Suppressor macrophage treated with lipopolysaccharide for 1 hour (primary cell): Measurements from ENCODE around the gene PITHD1.
"Not testable (repeated sequence)": the region's sequence is repeated elsewhere in the genome, so short reads cannot be mapped to it uniquely, and the experiment has no call there.

ENCODE experiments used
- DNase-seq, 3 donors: peaks; one replicate each; pipeline ENCODE4 v3.0.0-alpha.2; 2020 to 2022

PITHD1 gene

DNA sequence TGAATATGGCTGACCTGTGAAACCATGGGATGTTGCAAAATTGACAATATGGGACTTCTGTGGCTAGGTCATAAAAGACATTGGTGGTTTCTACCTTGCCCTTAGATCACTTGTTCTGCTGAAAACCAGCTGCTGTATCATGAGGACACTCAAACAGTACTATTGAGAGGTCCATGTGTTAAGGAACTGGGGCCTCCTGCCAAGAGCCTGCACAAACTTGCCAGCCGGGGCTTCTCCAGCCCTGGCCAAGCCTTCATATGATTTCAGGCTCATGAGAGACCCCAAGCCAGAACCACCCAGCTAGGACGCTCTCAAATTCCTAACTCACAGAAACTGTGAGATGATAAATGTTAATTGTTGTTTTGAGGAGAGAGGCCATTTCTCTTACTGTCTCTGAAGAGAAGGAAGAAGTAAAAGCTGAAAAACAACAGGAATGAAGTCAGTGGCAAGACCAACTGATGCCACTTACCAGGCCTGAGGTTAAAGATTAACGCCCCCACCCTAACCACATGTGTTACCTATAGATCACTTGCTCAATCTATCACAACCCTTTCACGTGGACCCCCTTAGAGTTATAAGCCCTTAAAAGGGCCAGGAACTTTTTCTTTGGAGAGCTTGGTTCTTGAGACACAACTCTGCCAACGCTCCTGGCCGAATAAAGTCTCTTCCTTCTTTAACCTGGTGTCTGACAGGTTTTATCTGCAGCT, 3.9 kb upstream of the PITHD1 start:
- no peak for DNase-seq

DNA sequence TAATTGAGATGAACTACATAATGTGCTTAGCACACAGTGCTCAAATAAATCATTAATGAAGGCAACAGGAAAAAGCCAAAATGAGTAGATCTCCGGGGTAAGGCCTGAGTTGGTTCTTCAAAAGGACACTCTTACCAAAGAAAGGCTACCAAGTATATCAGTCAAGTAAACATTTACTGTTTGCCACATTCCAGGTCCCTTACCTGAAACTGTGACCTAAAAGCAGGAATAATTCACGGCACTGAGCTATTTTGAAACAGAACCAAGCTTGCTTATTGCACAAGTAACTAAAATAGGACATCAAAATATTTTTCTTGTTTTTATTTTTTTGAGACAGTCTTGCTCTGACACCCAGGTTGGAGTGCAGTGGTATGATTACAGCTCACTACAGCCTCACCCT, 2.0 kb upstream of the PITHD1 start:
- no peak for DNase-seq

DNA sequence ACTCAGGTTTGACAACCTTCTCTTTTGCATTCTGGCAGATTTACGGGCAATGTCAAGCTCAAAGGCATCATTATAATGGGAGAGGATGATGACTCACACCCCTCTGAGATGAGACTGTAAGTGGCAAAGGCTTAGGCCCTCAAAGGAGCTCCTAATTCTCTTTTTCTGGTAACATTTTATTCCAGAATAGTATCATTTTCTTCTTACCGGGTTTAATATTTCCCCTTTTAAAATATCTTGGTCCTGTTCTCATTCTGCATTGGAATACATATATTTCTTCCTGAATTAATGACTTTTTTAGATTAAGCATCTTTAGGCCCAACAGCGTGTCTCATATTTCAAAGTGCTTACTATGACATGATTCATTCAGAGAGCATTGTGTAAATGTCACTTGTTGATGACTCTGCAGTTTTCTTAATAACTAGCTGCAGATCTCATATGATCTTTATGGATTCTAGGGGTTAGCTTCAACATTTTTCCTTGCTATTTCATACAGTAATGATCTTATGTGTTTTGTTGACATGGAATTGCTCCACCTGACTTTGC, 1.7 kb downstream of the PITHD1 start:
- DNase-seq, result peak; percentile 45 to 72 (median 67)

DNA sequence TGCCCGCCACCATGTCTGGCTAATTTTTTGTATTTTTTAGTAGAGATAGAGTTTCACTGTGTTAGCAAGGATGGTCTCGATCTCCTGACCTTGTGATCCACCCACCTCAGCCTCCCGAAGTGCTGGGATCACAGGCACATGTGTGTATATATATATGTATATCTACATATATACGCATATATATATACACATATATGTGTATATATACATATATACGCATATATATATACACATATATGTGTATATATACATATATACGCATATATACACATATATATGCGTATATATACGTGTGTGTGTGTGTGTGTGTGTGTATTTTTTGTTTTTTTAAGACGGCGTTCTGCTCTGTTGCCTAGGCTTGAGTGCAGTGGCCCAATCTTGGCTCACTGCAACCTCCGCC, 4.9 kb downstream of the PITHD1 start:
- not testable (repeated sequence) for DNase-seq

GRCh38 chr1:23784846-23785245, 6.6 kb downstream of the PITHD1 start:
- peak in 1 of 3 donors; percentile 16 for DNase-seq

DNA sequence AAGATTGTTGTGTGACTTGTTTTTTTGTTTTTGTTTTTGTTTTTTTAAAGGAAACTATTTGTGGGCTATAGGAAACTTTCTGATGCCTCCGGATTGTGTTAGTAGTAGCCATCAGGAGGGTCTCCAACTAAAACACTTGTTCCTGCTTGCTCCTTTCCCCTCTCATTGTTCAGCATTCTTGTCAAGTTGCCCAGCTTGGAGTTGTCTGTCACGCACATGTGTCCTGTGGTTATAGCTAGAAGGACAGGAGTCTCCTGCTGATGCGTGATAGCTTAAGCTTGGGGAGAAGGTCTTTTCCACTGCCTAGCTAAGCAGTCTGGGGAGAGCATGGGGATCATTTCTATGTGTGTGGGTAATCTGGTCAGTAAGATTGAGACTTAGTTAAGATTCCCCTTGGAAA, 9.5 kb downstream of the PITHD1 start:
- DNase-seq, result no peak

DNA sequence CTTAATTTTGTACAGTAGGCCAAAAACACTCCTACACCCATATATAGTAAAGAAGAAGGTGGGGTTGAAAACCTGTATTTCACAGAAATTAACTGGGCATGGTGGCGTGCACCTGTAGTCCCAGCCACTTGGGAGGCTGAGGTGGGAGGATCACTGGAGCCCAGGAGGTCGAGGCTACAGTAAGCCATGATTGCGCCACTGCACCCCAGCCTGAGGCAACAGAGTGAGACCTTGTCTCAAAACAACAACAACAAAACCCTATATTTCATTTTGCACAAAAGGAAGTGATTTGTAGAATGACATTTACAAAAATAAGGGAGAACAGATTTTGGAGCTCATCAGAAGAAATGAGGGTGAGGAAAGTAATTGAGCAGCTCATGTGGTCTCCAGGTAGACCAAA, 10.5 kb downstream of the PITHD1 start:
- DNase-seq, result no peak

GRCh38 chr1:23790696-23791515, 12.7 kb downstream of the PITHD1 start, which contains the start of gene LYPLA2:
LYPLA2 (plus strand) TSS chr1:23791145; CDS start chr1:23792683, 1,538 bp downstream.
- peak; percentile 97 to 98 (median 97) for DNase-seq

DNA sequence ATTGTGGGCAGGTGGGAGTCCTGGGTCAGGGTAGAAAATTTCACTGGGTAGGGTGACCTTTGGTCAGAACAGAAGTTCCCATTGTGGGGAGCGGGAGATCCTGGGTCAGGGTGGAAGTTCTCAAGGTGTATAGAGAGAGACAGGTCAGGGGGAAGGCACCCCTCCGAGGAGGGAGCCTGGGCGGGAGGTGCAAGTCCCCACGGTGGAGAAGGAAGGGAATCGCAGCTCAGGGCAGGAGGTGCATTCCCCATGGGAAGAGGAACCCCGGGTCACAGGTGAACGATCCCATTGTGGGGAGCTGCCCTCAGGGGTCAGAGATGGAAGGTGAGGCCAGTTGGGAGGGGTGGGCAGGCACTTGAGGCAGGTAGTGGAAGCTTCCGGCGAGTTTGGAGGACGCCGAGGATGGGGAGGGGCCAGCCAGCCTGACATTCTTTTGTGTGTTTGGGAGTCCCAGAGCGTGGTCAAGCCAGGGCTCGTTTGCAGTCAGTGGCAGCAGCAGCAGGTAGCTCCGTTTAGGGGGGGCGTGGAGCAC, 13.4 kb downstream of the PITHD1 start:
- peak in 1 of 3 donors; percentile 31 for DNase-seq

GRCh38 chr1:23792151-23792945, 14.1 kb downstream of the PITHD1 start:
- DNase-seq, result no peak

DNA sequence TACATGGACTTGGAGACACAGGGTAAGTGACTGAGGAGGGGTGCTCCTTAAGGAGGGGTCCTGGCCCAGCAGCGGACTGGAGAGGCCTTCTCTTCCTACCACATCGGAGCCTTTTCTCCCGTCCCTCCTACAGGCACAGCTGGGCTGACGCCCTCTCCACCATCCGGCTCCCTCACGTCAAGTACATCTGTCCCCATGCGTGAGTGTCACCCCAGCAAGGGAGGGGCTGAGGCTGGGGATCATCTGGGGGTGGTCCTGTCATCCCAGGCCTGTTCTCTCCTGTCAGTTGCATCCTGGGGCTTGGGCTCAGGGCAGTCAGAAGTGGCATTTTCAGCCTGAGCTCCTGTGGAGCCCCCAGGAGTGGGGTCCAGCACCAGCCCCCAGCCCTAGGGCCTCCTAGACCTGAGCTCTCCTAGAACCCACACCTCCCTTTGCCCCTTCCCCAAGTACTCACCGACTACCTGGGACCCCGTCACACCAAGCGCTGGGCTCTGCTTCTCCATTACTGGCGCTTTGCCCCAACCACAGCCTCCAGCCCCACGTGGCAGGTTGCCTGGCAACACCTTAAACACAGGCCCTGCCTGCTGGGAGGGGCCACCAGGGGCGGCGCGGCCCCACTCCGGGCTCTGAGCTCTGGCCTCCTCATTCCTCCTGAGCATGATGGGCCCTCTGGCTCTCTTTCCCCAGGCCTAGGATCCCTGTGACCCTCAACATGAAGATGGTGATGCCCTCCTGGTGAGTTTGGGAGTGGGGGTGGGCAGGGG, 15.0 kb downstream of the PITHD1 start:
- DNase-seq, result peak in 1 of 3 donors; percentile 28

GRCh38 chr1:23793861-23794731, 15.9 kb downstream of the PITHD1 start:
- DNase-seq, result no peak

DNA sequence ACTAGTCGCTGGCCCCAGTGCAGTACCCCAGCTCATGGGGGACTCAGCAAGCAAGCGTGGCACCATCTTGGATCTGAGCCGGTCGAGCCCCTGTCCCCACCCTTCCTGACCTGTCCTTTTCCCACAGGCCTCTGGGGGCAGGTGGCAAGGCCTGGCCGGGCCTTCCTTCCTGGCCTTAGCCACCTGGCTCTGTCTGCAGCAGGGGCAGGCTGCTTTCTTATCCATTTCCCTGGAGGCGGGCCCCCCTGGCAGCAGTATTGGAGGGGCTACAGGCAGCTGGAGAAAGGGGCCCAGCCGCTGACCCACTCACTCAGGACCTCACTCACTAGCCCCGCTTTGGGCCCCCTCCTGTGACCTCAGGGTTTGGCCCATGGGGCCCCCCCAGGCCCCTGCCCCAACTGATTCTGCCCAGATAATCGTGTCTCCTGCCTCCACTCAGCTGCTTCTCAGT, 16.5 kb downstream of the PITHD1 start:
- not testable (repeated sequence) for DNase-seq

DNA sequence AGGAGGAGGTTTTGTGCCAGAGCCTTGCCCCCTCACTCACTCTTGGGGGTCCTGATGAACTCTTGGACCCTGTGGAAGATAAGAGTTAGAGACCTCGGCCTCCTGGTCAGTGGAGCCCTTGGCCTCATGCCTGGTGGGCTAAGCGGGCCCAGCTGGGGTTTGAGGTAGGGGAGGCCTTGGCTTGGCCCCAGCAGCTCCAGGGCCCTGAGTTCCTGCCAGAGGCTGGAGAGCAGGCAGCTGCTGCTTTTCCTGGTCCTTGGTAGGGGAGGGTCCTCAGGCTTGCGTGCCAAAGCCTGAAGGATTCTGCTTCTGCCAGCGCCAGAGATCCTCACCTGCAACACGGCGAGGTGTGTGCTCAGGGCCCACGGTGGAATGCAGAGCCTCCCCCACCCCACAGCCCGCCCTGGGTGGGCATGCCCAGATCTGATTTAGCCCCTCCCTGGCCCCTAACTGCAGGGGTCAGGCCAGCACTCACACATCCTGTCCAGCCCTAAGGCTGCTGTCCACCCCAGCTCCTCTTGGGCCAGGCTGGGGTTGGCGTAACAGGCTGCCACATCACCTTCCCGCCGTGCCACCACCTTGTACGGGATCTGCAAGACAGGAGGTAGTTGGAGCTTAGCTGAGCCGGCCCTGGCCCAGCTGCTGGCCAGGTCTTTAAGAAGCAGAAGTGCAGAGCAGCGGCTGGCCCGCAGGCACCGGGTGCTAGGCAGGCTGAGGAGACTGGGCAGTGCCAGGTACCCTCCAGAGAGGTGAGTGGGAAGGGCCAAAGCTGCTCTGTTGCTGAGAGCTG, 17.7 kb downstream of the PITHD1 start:
- no peak for DNase-seq

- no peak for DNase-seq
Observed at GRCh38 chr1:23796466-23797271, 18.5 kb downstream of the PITHD1 start.

DNA sequence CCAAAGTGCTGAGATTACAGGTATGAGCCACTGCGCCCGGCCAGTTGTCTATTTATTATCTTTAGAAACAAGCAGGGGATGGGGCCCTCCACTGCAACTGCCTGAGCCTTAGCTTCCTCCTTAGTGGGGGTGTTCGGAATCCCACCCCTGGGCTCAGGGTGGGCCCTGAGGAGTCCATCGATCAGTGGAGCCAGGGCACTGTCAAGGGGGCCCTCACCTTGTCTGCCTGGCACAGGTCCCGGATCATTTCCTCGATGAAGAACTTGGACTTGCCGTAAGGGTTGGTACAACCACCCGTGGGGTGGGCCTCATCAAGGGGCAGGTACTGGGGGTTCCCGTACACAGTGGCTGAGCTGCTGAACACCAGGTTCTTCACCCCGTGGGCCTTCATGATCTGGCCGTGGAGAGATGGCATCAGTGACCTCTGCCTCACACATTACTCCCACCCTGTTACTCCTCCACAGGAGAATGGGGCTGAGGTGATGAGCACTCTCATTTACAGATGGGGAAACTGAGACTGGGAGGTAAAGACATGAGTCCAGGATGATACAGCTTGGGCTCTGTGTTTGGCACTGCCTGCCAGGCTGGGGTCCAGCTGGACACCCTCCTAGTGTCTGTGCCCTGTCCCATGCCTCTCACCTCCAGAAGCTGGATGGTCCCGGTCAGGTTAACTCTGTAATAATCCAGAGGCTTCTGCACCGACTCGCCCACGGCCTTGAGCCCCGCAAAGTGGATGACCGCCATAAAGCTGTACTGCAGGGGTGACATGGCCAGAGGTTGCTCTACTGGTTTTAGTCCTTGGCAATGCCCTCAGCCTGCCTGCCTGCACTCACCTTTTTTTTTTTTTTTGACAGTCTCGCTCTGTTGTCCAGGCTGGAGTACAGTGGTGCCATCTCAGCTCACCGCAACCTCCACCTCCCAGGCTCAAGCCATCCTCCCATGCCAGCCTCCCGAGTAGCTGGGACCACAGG, 19.5 kb downstream of the PITHD1 start:
- DNase-seq, result no peak

DNA sequence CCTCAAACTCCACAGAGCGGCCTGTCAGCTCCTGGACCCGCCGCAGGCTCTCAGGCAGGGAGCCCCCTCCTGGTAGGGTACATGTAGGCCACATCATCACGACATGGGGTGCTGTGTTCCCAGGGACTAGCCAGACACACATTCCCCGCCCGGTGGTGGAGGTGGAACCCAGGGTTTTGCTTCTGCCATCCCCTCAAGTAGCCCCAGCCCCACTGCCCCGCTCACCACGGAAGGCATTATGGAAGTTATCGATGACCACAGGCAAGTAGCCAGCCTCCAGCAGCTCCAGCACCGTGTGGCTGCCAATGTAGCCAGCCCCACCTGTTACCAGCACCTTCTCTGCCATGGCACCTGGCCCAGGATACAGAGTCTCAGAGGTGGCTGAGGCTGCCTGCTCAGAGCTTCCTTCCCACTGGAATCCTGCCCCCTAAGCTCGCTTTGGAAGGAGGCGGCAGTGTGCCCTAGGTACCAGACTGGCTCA, 20.5 kb downstream of the PITHD1 start:
- DNase-seq, result peak in 2 of 3 donors; percentile 22 to 50

- no peak for DNase-seq
Observed at GRCh38 chr1:23799255-23799569, 21.0 kb downstream of the PITHD1 start.
